SK-N-SH treated with all-trans-retinoic acid at 6 μM for 48 hours (cell line): ENCODE measurements around the gene PIGU.

Experiments
- ARNTL ChIP-seq: fragments of 450-650 bp; formaldehyde crosslinking; IDR thresholded peaks from 2 replicates; pipeline ENCODE4 v1.5.0; 2020; ENCODE audit warnings: low read depth, mild to moderate bottlenecking, moderate library complexity, borderline replicate concordance
- CREB5 ChIP-seq: fragments of 250-450 bp; sonication (Bioruptor Pico); IDR thresholded peaks from 2 replicates; pipeline ENCODE4 v1.5.1; 2020; ENCODE audit warnings: low read depth, mild to moderate bottlenecking, moderate library complexity
- CSDC2 ChIP-seq: fragments of 250-450 bp; sonication (Bioruptor Pico); IDR thresholded peaks from 2 replicates; pipeline ENCODE4 v1.5.0; 2020; ENCODE audit warnings: mild to moderate bottlenecking, moderate library complexity
- PATZ1 ChIP-seq: fragments of 250-450 bp; sonication (Bioruptor Pico); IDR thresholded peaks from 2 replicates; pipeline ENCODE4 v1.8.0; 2020; ENCODE audit warnings: mild to moderate bottlenecking, moderate library complexity, borderline replicate concordance
- PPARA ChIP-seq: fragments of 250-450 bp; sonication (Bioruptor Pico); IDR thresholded peaks from 2 replicates; pipeline ENCODE4 v1.5.0; 2020; ENCODE audit warnings: mild to moderate bottlenecking, borderline replicate concordance
- RARB ChIP-seq: fragments of 250-450 bp; sonication (Bioruptor Pico); IDR thresholded peaks from 2 replicates; pipeline ENCODE4 v1.8.0; 2021; ENCODE audit warnings: mild to moderate bottlenecking, moderate library complexity
- ZFP3 ChIP-seq: fragments of 250-450 bp; sonication (Bioruptor Pico); IDR thresholded peaks from 2 replicates; pipeline ENCODE4 v1.5.0; 2020; ENCODE audit warnings: mild to moderate bottlenecking, moderate library complexity
- ZFP30 ChIP-seq: fragments of 450-650 bp; formaldehyde crosslinking; IDR thresholded peaks from 2 replicates; pipeline ENCODE4 v1.5.0; 2022; ENCODE audit warnings: mild to moderate bottlenecking, moderate library complexity
- TF ChIP-seq, protein P1 (sequence below): fragments of 250-450 bp; sonication (Bioruptor Pico); IDR thresholded peaks from 2 replicates; pipeline ENCODE4 v1.5.1; 2021; ENCODE audit warnings: mild to moderate bottlenecking, moderate library complexity

DNA sequence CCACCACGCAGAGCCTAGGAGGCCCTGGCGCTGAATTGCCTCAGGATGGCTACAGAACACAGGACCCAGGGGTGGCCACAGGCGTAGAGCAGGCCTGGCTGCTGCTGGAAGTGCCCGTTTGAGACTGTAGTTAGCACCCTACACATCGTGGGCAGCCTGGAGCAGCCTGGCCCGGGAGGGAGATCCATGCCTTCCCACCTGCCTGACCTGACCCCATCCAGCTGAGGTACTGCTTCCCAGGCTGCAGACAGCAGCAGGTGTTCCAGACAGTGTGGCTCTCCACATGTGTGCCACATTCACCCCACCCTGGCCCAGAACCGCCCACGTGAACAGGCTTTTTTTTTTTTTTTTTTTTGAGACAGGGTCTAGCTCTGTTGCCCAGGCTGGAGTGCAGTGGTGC lies 139.2 kb downstream of the PIGU start:
- TF ChIP-seq RARB (CRISPR knock-in tag) (no peak), ARNTL (CRISPR knock-in tag) (no peak), PATZ1 (CRISPR knock-in tag) (no peak), PPARA (CRISPR knock-in tag) (no peak), CREB5 (CRISPR knock-in tag) (no peak), ZFP30 (CRISPR knock-in tag) (no peak), CSDC2 (no peak), ZFP3 (CRISPR knock-in tag) (no peak)
- TF ChIP-seq, protein P1, sequence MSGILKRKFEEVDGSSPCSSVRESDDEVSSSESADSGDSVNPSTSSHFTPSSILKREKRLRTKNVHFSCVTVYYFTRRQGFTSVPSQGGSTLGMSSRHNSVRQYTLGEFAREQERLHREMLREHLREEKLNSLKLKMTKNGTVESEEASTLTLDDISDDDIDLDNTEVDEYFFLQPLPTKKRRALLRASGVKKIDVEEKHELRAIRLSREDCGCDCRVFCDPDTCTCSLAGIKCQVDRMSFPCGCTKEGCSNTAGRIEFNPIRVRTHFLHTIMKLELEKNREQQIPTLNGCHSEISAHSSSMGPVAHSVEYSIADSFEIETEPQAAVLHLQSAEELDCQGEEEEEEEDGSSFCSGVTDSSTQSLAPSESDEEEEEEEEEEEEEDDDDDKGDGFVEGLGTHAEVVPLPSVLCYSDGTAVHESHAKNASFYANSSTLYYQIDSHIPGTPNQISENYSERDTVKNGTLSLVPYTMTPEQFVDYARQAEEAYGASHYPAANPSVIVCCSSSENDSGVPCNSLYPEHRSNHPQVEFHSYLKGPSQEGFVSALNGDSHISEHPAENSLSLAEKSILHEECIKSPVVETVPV (CRISPR knock-in tag): no peak
